Aorta (tissue), 5 donors: Measurements from ENCODE around the gene CHERP. TPM values are rescaled to one million over a fixed set of nuclear protein-coding genes. Genes with fewer than 3 reads are reported as not detected.

ENCODE experiments used
- ATAC-seq: fragments of 200-7000 bp; cut with Tn5 transposase; one replicate; pipeline ENCODE4 v1.9.1; 2022; ENCODE audit warnings: moderate library complexity; ENCODE audit not compliant: low FRiP score
- DNase-seq, 2 donors: peaks; one replicate each; pipeline ENCODE4 v3.0.0-alpha.2; 2020
- H3K27ac ChIP-seq, 2 donors: one replicate each; pipeline ENCODE4 v1.5.1; 2013; ENCODE audit warnings: low read length in 2 of 2, mild to moderate bottlenecking in 2 of 2, moderate library complexity in 2 of 2, control low read depth in 1 of 2, inconsistent platforms in 1 of 2, low read depth in 1 of 2
- H3K27me3 ChIP-seq, 2 donors: one replicate each; pipeline ENCODE4 v1.6.1; 2013; ENCODE audit warnings: control low read depth in 1 of 2, low read length in 1 of 2, mild to moderate bottlenecking in 1 of 2, moderate library complexity in 1 of 2; ENCODE audit not compliant: insufficient read depth in 2 of 2, control insufficient read depth in 1 of 2
- H3K36me3 ChIP-seq, 2 donors: one replicate each; pipeline ENCODE4 v1.6.1; 2013; ENCODE audit warnings: control low read depth in 1 of 2, low read length in 1 of 2, mild to moderate bottlenecking in 1 of 2; ENCODE audit not compliant: insufficient read depth in 2 of 2, control insufficient read depth in 1 of 2
- H3K4me1 ChIP-seq, 2 donors: one replicate each; pipeline ENCODE4 v1.6.1; 2013; ENCODE audit warnings: low read length in 2 of 2, control low read depth in 1 of 2, mild to moderate bottlenecking in 1 of 2, moderate library complexity in 1 of 2; ENCODE audit not compliant: insufficient read depth in 2 of 2, control insufficient read depth in 1 of 2
- H3K4me3 ChIP-seq, 2 donors: one replicate each; pipeline ENCODE4 v1.5.1; 2013; ENCODE audit warnings: low read length in 2 of 2, control low read depth in 1 of 2, mild to moderate bottlenecking in 1 of 2
- H3K9me3 ChIP-seq: one replicate; pipeline ENCODE4 v1.6.1; 2013; ENCODE audit warnings: mild to moderate bottlenecking, low read length; ENCODE audit not compliant: control insufficient read depth
- WGBS, 2 donors: extraction: QIAGEN DNeasy Blood & Tissue Kit; methylation state at CpG; one replicate each; pipeline ENCODE4 v1.1.7; 2013; 5-methylcytosine and 5-hydroxymethylcytosine counted together
- intact Hi-C, 2 donors: fragments of 100-400 bp; cut with DNase I; formaldehyde crosslinking; loops; one replicate each; pipeline versions ENCODE4 v1.14.2 to v1.15.0; 2022
- polyA plus RNA-seq, 2 donors: library from polyadenylated mRNA; stranded (reverse); fragments of 200-250 nt; gene quantifications; one replicate each; pipeline ENCODE4 v1.2.3, GENCODE V29; 2013
- total RNA-seq, 2 donors: library from RNA; stranded (reverse); fragmentation: NEBNext Ultra II Directional; extraction: Animal tissue kit (Norgen Biotek cat#: 25700); gene quantifications; one replicate each; pipeline ENCODE4 v1.2.1, GENCODE V29; 2021
- donor health status: healthy with polysubstance abuse.
- donor health status: Bipolar disorder and iron deficiency.
- donor health status: DM: no; HTN: no; CAD: no.
- donor health status: DM: no; HTN: no; CAD: no.
- donor health status: DM: yes; HTN: yes; CAD: no.

CHERP gene
- total and polyA plus RNA-seq, 4 donors, result 5.5 to 36.6 (median 24.9) TPM

GRCh38 chr19:16585808-16586476 lies 43.7 kb upstream of the CHERP start:
- H3K36me3 ChIP-seq, result no peaks in the 10 kb centered on the region
- DNase-seq (no peak), ATAC-seq (no peak)
- no peaks in the 10 kb centered on the region for H3K9me3 ChIP-seq
- no peaks in the 10 kb centered on the region for H3K4me1 ChIP-seq
- WGBS, 2 donors, result 83 to 85% methylated on average over 11 of the region's 11 CpGs
- H3K27me3 ChIP-seq, result no peaks in the 10 kb centered on the region
- no peak overlapping the region for H3K4me3 ChIP-seq
- intact Hi-C loops, result no loop called here
- no peak overlapping the region for H3K27ac ChIP-seq

DNA sequence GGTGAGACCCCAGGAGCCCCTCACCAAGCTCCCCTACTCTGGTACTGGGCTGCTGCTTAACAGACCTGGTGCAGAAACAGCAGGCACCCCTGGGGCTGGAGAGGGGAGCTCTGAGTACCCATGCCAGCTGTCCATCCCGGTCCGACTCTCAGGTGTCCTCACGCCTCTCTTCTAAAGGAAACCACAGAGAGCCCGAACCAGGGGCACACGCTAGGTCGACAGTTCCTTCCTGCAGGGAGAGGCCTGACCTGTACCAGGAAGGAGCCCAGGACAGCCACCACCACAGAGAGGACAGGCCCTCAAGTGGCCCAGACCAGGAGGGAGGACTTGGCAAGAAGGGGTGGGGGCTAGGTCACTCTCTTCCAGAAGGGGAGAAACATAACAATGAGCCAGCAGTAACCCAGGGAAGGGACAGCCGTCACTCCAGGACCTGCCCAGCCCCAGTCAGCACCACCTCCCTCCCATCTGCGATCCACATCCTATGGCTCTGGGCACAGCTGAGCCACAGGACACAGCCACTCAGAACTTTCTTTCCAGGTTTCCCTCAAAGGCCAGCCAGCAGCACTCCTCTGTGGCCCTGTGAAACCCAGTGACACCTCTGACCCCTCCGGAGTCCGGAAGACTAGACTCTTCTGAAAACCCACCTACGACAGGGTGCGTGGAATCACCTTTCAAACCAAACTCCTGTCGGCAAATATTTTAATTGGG lies 43.0 kb upstream of the CHERP start:
- Histone ChIP-seq H3K4me1 (no peaks in the 10 kb centered on the region), H3K36me3 (no peaks in the 10 kb centered on the region), H3K27me3 (no peaks in the 10 kb centered on the region), H3K4me3 (no peak overlapping the region), H3K27ac (no peak overlapping the region), H3K9me3 (no peaks in the 10 kb centered on the region)
- WGBS, 2 donors, result 81 to 85% methylated on average over 13 of the region's 13 CpGs
- ATAC-seq (no peak), DNase-seq (no peak)
- intact Hi-C loops, result no loop called here

- no peaks in the 10 kb centered on the region for H3K36me3 ChIP-seq
- H3K4me1 ChIP-seq, result no peaks in the 10 kb centered on the region
- WGBS, 2 donors, result 8% methylated on average over 15 of the region's 15 CpGs
- ATAC-seq (peak; percentile 84), DNase-seq (peak; percentile 91 to 92)
- H3K4me3 ChIP-seq, result no peak overlapping the region
- no peaks in the 10 kb centered on the region for H3K9me3 ChIP-seq
- H3K27me3 ChIP-seq, result no peaks in the 10 kb centered on the region
- no peak overlapping the region for H3K27ac ChIP-seq
- intact Hi-C loops, result no loop called here
Measured at GRCh38 chr19:16584248-16585093, 42.2 kb upstream of the CHERP start.

- Histone ChIP-seq H3K27ac (no peak overlapping the region), H3K9me3 (no peaks in the 10 kb centered on the region), H3K4me3 (no peak overlapping the region), H3K27me3 (no peaks in the 10 kb centered on the region), H3K36me3 (no peaks in the 10 kb centered on the region), H3K4me1 (no peaks in the 10 kb centered on the region)
- intact Hi-C loops, result no loop called here
- WGBS, 2 donors, result 82 to 84% methylated on average over 10 of the region's 10 CpGs
- DNase-seq (no peak), ATAC-seq (no peak)
Measured at GRCh38 chr19:16582486-16583261, 40.4 kb upstream of the CHERP start.

- ATAC-seq (no peak), DNase-seq (no peak)
- Histone ChIP-seq H3K27me3 (no peaks in the 10 kb centered on the region), H3K36me3 (peaks cover 0 to 1% of the 10 kb centered on the region in 2 donors), H3K4me1 (no peaks in the 10 kb centered on the region), H3K27ac (no peak overlapping the region), H3K4me3 (no peak overlapping the region), H3K9me3 (no peaks in the 10 kb centered on the region)
- intact Hi-C loops, result no loop called here
- 83 to 86% methylated on average over 6 of the region's 6 CpGs for WGBS, 2 donors
Measured at GRCh38 chr19:16581971-16582343, 39.7 kb upstream of the CHERP start.

DNA sequence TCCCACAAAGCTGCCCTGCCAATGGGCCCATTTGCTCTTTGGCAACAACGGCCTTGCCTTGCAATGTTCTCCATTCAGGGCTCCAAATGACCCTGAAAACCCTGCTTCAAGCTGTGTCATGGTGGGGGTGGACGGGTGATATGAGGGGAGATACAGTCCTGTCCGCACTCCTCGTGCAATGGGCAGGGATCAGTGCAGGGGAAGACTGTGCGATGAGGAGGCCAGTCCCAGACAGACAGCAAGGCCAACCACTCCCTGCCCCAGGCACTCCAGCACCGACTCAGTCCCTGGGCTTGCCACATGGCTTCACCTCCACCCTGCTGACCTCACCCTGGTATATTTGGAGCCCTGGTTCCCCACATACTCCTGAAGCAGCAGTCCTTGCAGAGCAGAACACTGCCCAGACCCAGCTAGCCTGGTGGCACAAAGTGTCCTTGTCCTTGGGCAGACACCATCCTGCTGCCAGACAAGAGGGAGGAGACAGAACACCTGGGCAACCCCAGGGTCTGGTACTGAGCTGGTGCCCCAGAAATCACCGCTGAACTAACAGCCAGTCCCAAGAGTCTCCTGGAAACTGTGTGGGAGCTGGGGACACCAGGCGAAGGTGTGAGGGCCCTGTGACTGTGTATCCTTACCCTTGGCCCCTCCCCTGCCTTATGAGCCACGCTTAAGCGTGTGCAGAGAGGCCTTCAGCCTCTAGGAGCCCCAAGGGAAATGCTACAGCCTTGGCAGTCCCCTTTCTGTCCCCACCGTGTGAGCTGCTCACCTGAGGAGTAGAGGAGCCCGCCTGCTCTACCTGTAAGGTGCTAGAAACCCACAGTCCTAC lies 39.1 kb upstream of the CHERP start:
- H3K4me1 ChIP-seq, result no peaks in the 10 kb centered on the region
- DNase-seq (no peak), ATAC-seq (no peak)
- H3K36me3 ChIP-seq, result peaks cover 0 to 2% of the 10 kb centered on the region in 2 donors
- 69 to 75% methylated on average over 12 of the region's 12 CpGs for WGBS, 2 donors
- no peaks in the 10 kb centered on the region for H3K27me3 ChIP-seq
- H3K4me3 ChIP-seq, result no peak overlapping the region
- no peak overlapping the region for H3K27ac ChIP-seq
- intact Hi-C loops, result no loop called here
- no peaks in the 10 kb centered on the region for H3K9me3 ChIP-seq

DNA sequence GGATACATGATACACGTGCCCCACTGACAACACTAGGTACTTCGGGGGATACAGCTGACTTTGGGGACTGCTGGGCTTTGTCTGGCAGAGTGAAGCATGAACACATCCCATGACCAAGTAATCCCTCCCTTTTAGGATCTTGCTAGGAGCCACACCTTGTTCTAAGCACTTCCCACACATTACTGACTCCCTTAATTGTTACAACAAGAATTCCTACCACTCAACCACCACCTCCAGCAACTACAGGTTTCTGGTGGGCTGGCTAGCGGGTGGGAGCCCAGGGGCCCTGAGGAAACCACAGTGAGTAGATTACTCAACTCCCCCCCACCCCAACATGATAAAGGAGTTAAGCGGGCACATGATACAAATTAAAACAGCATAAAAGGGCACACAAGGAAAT lies 37.1 kb upstream of the CHERP start:
- WGBS, 2 donors, result 85 to 86% methylated on average over 4 of the region's 4 CpGs
- H3K27ac ChIP-seq, result no peak overlapping the region
- intact Hi-C loops, result no loop called here
- H3K4me1 ChIP-seq, result no peaks in the 10 kb centered on the region
- no peaks in the 10 kb centered on the region for H3K27me3 ChIP-seq
- no peak for ATAC-seq
- no peaks in the 10 kb centered on the region for H3K9me3 ChIP-seq
- no peak for DNase-seq
- H3K36me3 ChIP-seq, result peaks cover 0 to 2% of the 10 kb centered on the region in 2 donors
- H3K4me3 ChIP-seq, result no peak overlapping the region

DNA sequence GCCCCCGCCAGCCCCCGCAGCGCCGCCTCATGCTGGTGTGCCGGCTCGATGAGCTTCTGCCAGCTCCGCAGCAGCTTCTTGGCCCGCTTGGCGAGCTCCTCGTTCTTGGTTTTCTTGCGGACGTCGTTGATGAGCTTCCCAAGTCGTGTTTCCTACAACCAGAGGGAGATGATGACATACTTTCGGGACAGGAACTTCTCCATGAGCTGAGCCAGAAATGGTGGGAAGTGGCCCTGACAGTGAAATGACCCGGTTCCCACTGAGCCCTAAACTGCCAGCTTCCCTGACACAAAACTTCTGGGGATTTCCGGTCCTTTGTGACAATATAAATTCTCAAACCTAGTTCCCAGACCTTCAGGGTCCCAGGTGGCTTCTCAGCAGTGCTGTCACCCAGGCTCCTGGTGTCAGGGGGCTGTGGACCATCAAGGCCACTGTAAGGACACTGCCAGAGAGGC lies 35.3 kb upstream of the CHERP start:
- Histone ChIP-seq H3K9me3 (no peaks in the 10 kb centered on the region), H3K36me3 (peaks cover 0 to 2% of the 10 kb centered on the region in 2 donors), H3K4me3 (no peak overlapping the region), H3K27me3 (no peaks in the 10 kb centered on the region), H3K4me1 (no peaks in the 10 kb centered on the region), H3K27ac (no peak overlapping the region)
- intact Hi-C loops, result no loop called here
- no peak for DNase-seq
- WGBS, 2 donors, result 84 to 88% methylated on average over 17 of the region's 17 CpGs
- no peak for ATAC-seq
